ENCODE measurements around the gene MRI1. TPM values are rescaled to one million over a fixed set of nuclear protein-coding genes. Genes with fewer than 3 reads are reported as not detected.

Gene MRI1
- polyA plus RNA-seq: 10 to 100 TPM; 12.3 to 41.3 (median 15.8) TPM
- long read RNA-seq, donor 1: 0 reads
- long read RNA-seq, donor 2, partial matches to known transcripts: 0 of 2 reads
- long read RNA-seq, donor 2, other reads (novel, unspliced or antisense): 0 of 2 reads
- long read RNA-seq, donor 3, partial matches to known transcripts: 7 of 7 reads
- long read RNA-seq, donor 3, other reads (novel, unspliced or antisense): 0 of 7 reads
- long read RNA-seq, donor 4, partial matches to known transcripts: 0 of 2 reads
- long read RNA-seq, donor 4, other reads (novel, unspliced or antisense): 0 of 2 reads
- long read RNA-seq, donor 5, partial matches to known transcripts: 0 of 1 reads
- long read RNA-seq, donor 5, other reads (novel, unspliced or antisense): 0 of 1 reads
- long read RNA-seq, donor 6, partial matches to known transcripts: 26 of 30 reads
- long read RNA-seq, donor 6, other reads (novel, unspliced or antisense): 0 of 30 reads
- long read RNA-seq, donor 7, partial matches to known transcripts: 0 of 5 reads
- long read RNA-seq, donor 7, other reads (novel, unspliced or antisense): 0 of 5 reads
- long read RNA-seq, donor 8, partial matches to known transcripts: 0 of 1 reads
- long read RNA-seq, donor 8, other reads (novel, unspliced or antisense): 0 of 1 reads
- long read RNA-seq, donor 9, partial matches to known transcripts: 0 of 1 reads
- long read RNA-seq, donor 9, other reads (novel, unspliced or antisense): 0 of 1 reads
- long read RNA-seq, donor 10, partial matches to known transcripts: 17 of 25 reads
- long read RNA-seq, donor 10, other reads (novel, unspliced or antisense): 5 of 25 reads

DNA sequence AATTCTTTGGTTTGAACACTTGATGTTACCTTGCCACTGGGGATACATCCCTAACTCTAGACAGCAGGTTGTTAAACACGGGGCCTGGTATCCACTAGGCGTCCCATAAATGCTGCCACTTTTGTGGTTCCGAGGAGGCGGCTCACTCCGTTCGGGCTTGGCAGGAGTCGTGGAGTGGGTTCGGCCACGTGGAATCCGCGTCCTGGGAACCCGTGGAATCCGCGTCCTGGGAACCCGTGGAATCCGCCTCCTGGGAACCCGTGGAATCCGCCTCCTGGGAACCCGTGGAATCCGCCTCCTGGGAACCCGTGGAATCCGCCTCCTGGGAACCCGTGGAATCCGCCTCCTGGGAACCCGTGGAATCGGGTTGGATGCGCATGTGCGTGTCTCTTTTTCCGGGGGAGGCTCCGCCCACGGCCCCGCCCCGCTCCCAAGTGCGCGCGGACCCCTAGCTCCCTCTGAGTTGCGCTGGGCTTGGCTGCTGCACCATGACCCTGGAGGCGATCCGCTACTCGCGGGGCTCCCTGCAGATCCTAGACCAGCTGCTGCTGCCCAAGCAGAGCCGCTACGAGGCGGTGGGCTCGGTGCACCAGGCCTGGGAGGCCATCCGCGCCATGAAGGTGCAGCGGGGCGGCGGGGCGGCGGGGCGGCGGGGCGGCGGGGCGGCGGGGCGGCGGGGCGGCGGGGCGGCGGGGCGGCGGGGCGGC, at the start of gene MRI1:
TSS of gene MRI1 (plus strand) at position 422 of the 707 bp plus-strand sequence. CDS start at position 489, 67 bp downstream.
- peak; percentile 61 to 91 for DNase-seq
- H3K4me1 ChIP-seq (ENCODE audit: control insufficient read depth in 3 of 3, insufficient read depth in 2 of 3, low read depth in 1 of 3, low read length in 2 of 3): peaks cover 0 to 9% (median 0%) of the 10 kb centered on the region in 3 donors
- no peaks in the 10 kb centered on the region for H3K27me3 ChIP-seq (ENCODE audit: control insufficient read depth in 3 of 3, insufficient read depth in 3 of 3, low read length in 3 of 3)
- H3K4me3 ChIP-seq (ENCODE audit: low read depth in 1 of 3, low read length in 3 of 3): peak within 1 kb of the TSS; percentile 70 to 93 (median 82)
- H3K9me3 ChIP-seq (ENCODE audit: control insufficient read depth in 2 of 2, insufficient read depth in 1 of 2, low read depth in 1 of 2, low read length in 1 of 2): no peaks in the 10 kb centered on the region
- peaks cover 4 to 72% (median 4%) of the 10 kb centered on the region in 3 donors for H3K36me3 ChIP-seq (ENCODE audit: control insufficient read depth in 3 of 3, insufficient read depth in 2 of 3, low read depth in 1 of 3, low read length in 3 of 3)
- peak within 1 kb of the TSS; percentile 41 to 73 (median 65) for H3K27ac ChIP-seq (ENCODE audit: low read depth in 1 of 3, low read length in 2 of 3)
- 1 to 29% (median 2%) methylated on average over 34 to 67 of the region's 67 CpGs for WGBS, 3 donors
- no peak for FAIRE-seq

DNA sequence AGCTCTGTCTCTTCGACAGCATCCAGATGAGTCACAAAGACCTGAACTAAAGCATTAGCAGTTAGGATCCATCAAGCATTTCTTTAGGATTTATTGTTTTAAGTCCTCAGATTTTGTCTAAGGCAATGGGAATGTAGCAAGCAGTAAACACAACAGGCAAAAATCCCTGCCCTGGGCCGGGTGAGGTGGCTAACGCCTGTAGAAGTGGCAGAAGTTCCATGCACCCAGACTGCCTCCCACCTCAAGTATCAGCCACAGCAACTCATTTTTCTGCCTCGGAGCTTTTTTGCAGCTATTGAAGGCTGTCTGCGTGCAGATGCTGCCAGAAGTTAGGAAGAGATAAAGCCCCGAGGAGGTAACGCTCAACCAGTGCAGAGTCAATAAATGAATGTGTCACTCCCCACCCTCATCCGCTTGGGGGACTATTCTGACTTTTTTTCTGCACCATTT, 47.1 kb upstream of the MRI1 start:
- Histone ChIP-seq H3K4me3 (ENCODE audit: low read depth in 1 of 3, low read length in 3 of 3) (no peak overlapping the region), H3K27me3 (ENCODE audit: control insufficient read depth in 3 of 3, insufficient read depth in 3 of 3, low read length in 3 of 3) (peaks cover 0 to 2% (median 0%) of the 10 kb centered on the region in 3 donors), H3K9me3 (ENCODE audit: control insufficient read depth in 2 of 2, insufficient read depth in 1 of 2, low read depth in 1 of 2, low read length in 1 of 2) (peaks cover 0 to 4% of the 10 kb centered on the region in 2 donors), H3K4me1 (ENCODE audit: control insufficient read depth in 3 of 3, insufficient read depth in 2 of 3, low read depth in 1 of 3, low read length in 2 of 3) (no peaks in the 10 kb centered on the region), H3K36me3 (ENCODE audit: control insufficient read depth in 3 of 3, insufficient read depth in 2 of 3, low read depth in 1 of 3, low read length in 3 of 3) (no peaks in the 10 kb centered on the region), H3K27ac (ENCODE audit: low read depth in 1 of 3, low read length in 2 of 3) (no peak overlapping the region)
- WGBS, 3 donors: 40 to 41% (median 40%) methylated on average over 8 of the region's 8 CpGs
- FAIRE-seq (no peak), DNase-seq (no peak)

DNA sequence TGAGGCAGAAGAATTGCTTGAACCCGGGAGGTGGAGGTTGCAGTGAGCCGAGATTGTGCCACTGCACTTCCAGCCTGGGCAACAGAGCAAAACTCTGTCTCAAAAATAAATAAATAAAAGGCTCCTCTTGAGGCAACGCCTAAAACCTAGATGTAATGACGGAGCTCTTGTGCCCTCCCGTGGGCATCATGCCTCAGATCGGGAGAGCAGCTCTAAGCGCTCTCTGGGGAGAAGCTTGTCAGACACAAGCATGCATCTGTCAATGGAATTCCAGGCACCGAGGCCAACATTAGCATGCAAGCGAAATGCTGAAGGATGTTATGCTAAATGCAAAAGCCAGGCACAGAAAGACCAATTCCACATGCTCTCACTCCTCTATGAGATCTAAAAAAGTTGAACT, 45.6 kb upstream of the MRI1 start:
- Histone ChIP-seq H3K9me3 (ENCODE audit: control insufficient read depth in 2 of 2, insufficient read depth in 1 of 2, low read depth in 1 of 2, low read length in 1 of 2) (peaks cover 0 to 3% of the 10 kb centered on the region in 2 donors), H3K4me3 (ENCODE audit: low read depth in 1 of 3, low read length in 3 of 3) (no peak overlapping the region), H3K4me1 (ENCODE audit: control insufficient read depth in 3 of 3, insufficient read depth in 2 of 3, low read depth in 1 of 3, low read length in 2 of 3) (no peaks in the 10 kb centered on the region), H3K27ac (ENCODE audit: low read depth in 1 of 3, low read length in 2 of 3) (no peak overlapping the region), H3K36me3 (ENCODE audit: control insufficient read depth in 3 of 3, insufficient read depth in 2 of 3, low read depth in 1 of 3, low read length in 3 of 3) (no peaks in the 10 kb centered on the region), H3K27me3 (ENCODE audit: control insufficient read depth in 3 of 3, insufficient read depth in 3 of 3, low read length in 3 of 3) (peaks cover 0 to 2% (median 0%) of the 10 kb centered on the region in 3 donors)
- no peak for FAIRE-seq
- 9 to 35% (median 20%) methylated on average over 9 of the region's 9 CpGs for whole genome bisulfite sequencing, 3 donors
- DNase-seq: peak; percentile 48 to 67

DNA sequence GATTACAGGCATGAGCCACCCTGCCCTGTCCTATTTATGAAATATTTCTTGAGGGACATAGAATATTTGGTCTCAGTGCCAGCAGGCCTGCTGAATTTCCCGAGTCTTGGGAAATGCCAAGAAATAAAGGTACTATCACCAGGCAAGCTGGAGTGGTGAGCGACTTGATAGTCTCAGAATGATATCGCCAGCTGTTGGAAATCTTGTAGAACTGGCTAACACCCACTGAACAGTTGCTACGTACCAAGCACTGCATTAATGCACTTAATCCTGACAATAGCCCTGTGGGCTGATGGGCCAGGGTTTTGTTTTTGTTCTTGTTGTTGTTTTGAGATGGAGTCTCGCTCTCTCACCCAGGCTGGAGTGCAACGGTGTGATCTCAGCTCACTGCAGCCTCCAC, 42.2 kb upstream of the MRI1 start:
- no peak overlapping the region for H3K4me3 ChIP-seq (ENCODE audit: low read depth in 1 of 3, low read length in 3 of 3)
- no peak overlapping the region for H3K27ac ChIP-seq (ENCODE audit: low read depth in 1 of 3, low read length in 2 of 3)
- WGBS, 3 donors: 88 to 90% (median 89%) methylated on average over 6 of the region's 6 CpGs
- H3K36me3 ChIP-seq (ENCODE audit: control insufficient read depth in 3 of 3, insufficient read depth in 2 of 3, low read depth in 1 of 3, low read length in 3 of 3): no peaks in the 10 kb centered on the region
- H3K9me3 ChIP-seq (ENCODE audit: control insufficient read depth in 2 of 2, insufficient read depth in 1 of 2, low read depth in 1 of 2, low read length in 1 of 2): no peaks in the 10 kb centered on the region
- DNase-seq (no peak), FAIRE-seq (no peak)
- H3K27me3 ChIP-seq (ENCODE audit: control insufficient read depth in 3 of 3, insufficient read depth in 3 of 3, low read length in 3 of 3): peaks cover 0 to 1% (median 0%) of the 10 kb centered on the region in 3 donors
- no peaks in the 10 kb centered on the region for H3K4me1 ChIP-seq (ENCODE audit: control insufficient read depth in 3 of 3, insufficient read depth in 2 of 3, low read depth in 1 of 3, low read length in 2 of 3)

DNA sequence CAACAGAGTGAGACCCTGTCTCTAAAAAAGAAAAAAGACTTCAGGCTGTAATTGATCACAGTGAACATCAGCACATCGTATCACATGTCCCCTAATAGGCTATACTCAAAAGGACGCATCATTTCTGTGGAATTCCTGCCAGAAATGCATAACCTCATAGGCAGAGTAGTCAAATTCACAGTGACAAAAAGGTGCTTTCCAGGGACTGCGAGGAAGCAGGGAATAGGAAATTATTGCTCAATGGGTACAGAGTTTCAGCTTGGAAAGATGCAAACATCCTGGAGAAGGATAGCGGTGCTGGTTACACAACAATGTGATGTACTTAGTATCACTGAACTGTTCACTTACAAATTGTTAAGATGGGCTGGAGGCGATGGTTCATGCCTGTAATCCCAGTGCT, 41.1 kb upstream of the MRI1 start:
- Histone ChIP-seq H3K36me3 (ENCODE audit: control insufficient read depth in 3 of 3, insufficient read depth in 2 of 3, low read depth in 1 of 3, low read length in 3 of 3) (no peaks in the 10 kb centered on the region), H3K4me1 (ENCODE audit: control insufficient read depth in 3 of 3, insufficient read depth in 2 of 3, low read depth in 1 of 3, low read length in 2 of 3) (no peaks in the 10 kb centered on the region), H3K4me3 (ENCODE audit: low read depth in 1 of 3, low read length in 3 of 3) (no peak overlapping the region), H3K9me3 (ENCODE audit: control insufficient read depth in 2 of 2, insufficient read depth in 1 of 2, low read depth in 1 of 2, low read length in 1 of 2) (no peaks in the 10 kb centered on the region), H3K27me3 (ENCODE audit: control insufficient read depth in 3 of 3, insufficient read depth in 3 of 3, low read length in 3 of 3) (no peaks in the 10 kb centered on the region), H3K27ac (ENCODE audit: low read depth in 1 of 3, low read length in 2 of 3) (no peak overlapping the region)
- DNase-seq (no peak), FAIRE-seq (no peak)
- 77 to 86% (median 84%) methylated on average over 5 of the region's 5 CpGs for WGBS, 3 donors

DNA sequence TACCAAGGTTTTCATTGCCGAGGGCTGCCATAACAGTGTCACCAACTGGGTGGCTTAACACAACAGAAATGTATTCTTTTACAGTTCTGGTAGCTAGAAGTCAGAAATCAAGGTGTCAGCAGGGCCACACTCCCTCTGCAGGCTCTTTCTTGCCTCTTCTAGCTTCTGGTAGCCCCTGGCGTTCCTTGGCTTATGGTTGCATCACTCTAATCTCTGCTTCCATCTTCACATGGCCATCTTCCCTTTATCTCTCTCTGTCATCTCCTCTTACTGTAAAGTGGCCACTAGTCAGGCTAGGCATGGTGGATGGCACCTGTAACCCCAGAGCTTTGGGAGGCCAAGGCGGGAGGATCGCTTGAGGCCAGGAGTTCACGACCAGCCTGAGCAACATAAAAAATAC, 38.0 kb upstream of the MRI1 start:
- no peak for FAIRE-seq
- Histone ChIP-seq H3K4me1 (ENCODE audit: control insufficient read depth in 3 of 3, insufficient read depth in 2 of 3, low read depth in 1 of 3, low read length in 2 of 3) (peaks cover 0 to 3% (median 0%) of the 10 kb centered on the region in 3 donors), H3K9me3 (ENCODE audit: control insufficient read depth in 2 of 2, insufficient read depth in 1 of 2, low read depth in 1 of 2, low read length in 1 of 2) (no peaks in the 10 kb centered on the region), H3K4me3 (ENCODE audit: low read depth in 1 of 3, low read length in 3 of 3) (no peak overlapping the region), H3K27ac (ENCODE audit: low read depth in 1 of 3, low read length in 2 of 3) (no peak overlapping the region), H3K36me3 (ENCODE audit: control insufficient read depth in 3 of 3, insufficient read depth in 2 of 3, low read depth in 1 of 3, low read length in 3 of 3) (no peaks in the 10 kb centered on the region), H3K27me3 (ENCODE audit: control insufficient read depth in 3 of 3, insufficient read depth in 3 of 3, low read length in 3 of 3) (no peaks in the 10 kb centered on the region)
- 90 to 93% (median 92%) methylated on average over 5 of the region's 5 CpGs for WGBS, 3 donors
- no peak for DNase-seq

DNA sequence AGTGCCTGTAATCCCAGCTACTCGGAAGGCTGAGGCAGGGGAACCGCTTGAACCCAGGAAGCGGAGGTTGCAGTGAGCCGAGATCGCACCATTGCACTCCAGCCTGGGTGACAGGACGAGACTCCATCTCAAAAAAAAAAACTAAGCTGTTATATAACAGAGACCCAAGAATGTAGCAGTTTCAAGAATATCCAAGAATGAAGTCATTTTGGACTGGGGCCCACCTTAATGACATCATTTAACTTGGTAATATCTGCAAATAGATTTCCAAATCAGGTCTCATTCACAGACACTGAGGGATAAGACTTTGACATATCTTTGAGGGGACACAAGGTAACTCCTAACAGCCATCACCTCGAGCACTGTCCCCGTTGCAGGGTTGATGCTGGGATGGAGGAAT, 36.5 kb upstream of the MRI1 start:
- Histone ChIP-seq H3K27me3 (ENCODE audit: control insufficient read depth in 3 of 3, insufficient read depth in 3 of 3, low read length in 3 of 3) (no peaks in the 10 kb centered on the region), H3K36me3 (ENCODE audit: control insufficient read depth in 3 of 3, insufficient read depth in 2 of 3, low read depth in 1 of 3, low read length in 3 of 3) (no peaks in the 10 kb centered on the region), H3K4me1 (ENCODE audit: control insufficient read depth in 3 of 3, insufficient read depth in 2 of 3, low read depth in 1 of 3, low read length in 2 of 3) (peaks cover 2 to 5% (median 3%) of the 10 kb centered on the region in 3 donors), H3K9me3 (ENCODE audit: control insufficient read depth in 2 of 2, insufficient read depth in 1 of 2, low read depth in 1 of 2, low read length in 1 of 2) (no peaks in the 10 kb centered on the region), H3K27ac (ENCODE audit: low read depth in 1 of 3, low read length in 2 of 3) (no peak overlapping the region), H3K4me3 (ENCODE audit: low read depth in 1 of 3, low read length in 3 of 3) (no peak overlapping the region)
- no peak for DNase-seq
- no peak for FAIRE-seq
- WGBS, 3 donors: 74 to 78% (median 75%) methylated on average over 8 of the region's 8 CpGs

DNA sequence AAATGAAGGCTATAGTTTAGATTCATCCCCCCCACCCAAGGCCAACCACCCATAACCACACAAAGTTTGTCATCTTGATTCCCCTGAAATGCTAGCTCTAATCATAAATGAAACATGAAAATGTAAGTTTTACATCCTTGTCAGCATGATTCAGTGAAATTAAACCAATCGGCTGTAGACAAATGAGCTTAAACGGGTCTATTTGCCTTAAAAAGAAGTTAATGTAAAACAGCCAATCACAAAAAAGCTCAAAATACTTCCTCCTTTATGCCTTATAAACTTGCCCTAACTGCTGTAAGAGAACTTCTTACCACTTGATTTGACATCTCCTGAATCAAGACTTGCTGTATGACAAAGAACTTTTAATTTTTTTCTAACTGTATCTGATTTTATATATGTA, 34.5 kb upstream of the MRI1 start:
- Histone ChIP-seq H3K27ac (ENCODE audit: low read depth in 1 of 3, low read length in 2 of 3) (no peak overlapping the region), H3K4me1 (ENCODE audit: control insufficient read depth in 3 of 3, insufficient read depth in 2 of 3, low read depth in 1 of 3, low read length in 2 of 3) (peaks cover 2 to 5% (median 3%) of the 10 kb centered on the region in 3 donors), H3K36me3 (ENCODE audit: control insufficient read depth in 3 of 3, insufficient read depth in 2 of 3, low read depth in 1 of 3, low read length in 3 of 3) (peaks cover 0 to 5% (median 0%) of the 10 kb centered on the region in 3 donors), H3K4me3 (ENCODE audit: low read depth in 1 of 3, low read length in 3 of 3) (no peak overlapping the region), H3K9me3 (ENCODE audit: control insufficient read depth in 2 of 2, insufficient read depth in 1 of 2, low read depth in 1 of 2, low read length in 1 of 2) (no peaks in the 10 kb centered on the region), H3K27me3 (ENCODE audit: control insufficient read depth in 3 of 3, insufficient read depth in 3 of 3, low read length in 3 of 3) (no peaks in the 10 kb centered on the region)
- FAIRE-seq: no peak
- no peak for DNase-seq
- 46 to 58% (median 58%) methylated on average over 2 of the region's 2 CpGs for WGBS, 3 donors
